Epidermal melanocyte (primary cell): ENCODE measurements around the gene UVSSA.
"Not testable (repeated sequence)": the region's sequence is repeated elsewhere in the genome, so short reads cannot be mapped to it uniquely, and the experiment has no call there.

ENCODE experiments used
- DNase-seq: peaks from one replicate; pipeline ENCODE4 v3.0.0; 2011; ENCODE audit warnings: low spot score; ENCODE audit not compliant: insufficient read length

UVSSA gene

DNA sequence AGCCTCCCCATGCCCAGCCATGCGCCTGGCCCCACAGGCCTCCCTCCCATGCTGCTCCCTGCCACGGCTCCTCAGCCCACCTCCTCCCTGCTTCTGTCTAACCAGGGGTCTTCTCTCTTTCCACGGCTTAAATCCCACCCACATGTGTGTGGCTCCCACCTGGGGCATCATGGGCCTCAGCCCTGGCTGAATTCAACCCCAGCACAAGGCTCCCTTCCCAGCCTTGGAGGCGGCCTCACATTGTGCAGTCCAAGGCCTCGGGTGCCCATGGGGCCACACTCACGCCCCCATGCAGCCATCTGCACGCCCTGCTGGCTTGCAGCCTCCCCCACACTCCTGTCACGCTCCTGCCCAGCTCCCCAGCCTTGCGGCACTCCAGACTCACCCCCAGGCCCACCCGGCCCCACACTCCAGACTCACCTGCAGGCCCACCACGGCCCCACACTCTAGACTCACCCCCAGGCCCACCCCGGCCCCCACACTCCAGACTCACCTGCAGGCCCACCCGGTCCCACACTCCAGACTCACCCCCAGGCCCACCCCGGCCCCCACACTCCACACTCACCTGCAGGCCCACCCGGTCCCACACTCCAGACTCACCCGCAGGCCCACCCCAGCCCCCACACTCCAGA lies 30.4 kb upstream of the UVSSA start:
- DNase-seq, result no peak

DNA sequence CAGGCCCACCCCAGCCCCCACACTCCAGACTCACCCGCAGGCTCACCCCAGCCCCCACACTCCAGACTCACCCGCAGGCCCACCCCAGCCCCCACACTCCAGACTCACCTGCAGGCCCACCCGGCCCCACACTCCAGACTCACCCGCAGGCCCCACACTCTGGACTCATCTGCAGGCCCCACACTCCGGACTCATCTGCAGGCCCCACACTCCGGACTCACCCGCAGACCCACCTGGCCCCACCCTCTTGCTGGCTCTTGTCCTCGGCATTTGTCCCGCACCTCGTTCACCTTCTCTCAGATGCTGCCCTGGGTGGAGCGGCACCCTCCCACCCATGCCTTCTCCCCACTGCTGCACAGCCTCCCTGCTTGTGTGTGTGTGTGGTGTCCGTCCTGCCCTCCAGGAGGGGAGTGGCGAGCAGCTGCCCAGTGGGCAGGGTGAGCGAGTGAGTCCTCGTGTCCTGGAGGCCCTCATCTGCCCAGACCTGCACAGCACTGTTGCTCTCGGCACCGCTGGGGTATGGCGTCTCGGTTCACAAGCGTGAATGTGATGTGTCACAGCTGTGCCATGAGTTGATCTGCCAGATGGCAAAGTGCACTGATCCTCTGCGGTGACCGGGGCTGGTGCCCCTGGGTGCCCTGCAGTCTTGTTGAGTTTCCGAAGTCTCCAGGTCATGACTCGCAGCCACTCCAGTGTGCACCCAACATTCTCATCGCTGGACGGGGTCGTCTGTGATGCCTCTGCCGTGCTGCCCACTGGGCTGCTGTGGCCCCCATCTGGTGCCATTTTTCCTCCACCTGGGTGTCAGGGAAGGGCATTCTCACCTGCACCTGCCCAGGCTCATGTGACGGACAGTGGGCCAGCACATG lies 29.6 kb upstream of the UVSSA start:
- no peak for DNase-seq

DNA sequence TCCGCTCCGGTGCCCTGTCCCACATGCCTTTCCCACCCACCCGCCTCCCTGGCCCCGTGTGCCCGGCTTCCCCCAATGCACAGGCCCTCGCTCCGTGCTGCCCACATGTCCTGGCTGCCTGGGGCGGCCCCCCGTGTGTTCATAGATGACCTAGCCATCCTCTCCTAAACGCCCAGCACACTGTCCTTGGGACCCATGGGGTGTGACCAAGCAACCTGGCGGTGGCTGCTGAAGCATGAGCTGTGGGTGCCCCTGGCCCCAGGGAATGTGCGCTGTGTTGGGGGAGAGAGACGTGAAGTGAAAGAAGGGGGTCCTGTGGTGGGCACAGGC lies 29.0 kb upstream of the UVSSA start:
- no peak for DNase-seq

DNA sequence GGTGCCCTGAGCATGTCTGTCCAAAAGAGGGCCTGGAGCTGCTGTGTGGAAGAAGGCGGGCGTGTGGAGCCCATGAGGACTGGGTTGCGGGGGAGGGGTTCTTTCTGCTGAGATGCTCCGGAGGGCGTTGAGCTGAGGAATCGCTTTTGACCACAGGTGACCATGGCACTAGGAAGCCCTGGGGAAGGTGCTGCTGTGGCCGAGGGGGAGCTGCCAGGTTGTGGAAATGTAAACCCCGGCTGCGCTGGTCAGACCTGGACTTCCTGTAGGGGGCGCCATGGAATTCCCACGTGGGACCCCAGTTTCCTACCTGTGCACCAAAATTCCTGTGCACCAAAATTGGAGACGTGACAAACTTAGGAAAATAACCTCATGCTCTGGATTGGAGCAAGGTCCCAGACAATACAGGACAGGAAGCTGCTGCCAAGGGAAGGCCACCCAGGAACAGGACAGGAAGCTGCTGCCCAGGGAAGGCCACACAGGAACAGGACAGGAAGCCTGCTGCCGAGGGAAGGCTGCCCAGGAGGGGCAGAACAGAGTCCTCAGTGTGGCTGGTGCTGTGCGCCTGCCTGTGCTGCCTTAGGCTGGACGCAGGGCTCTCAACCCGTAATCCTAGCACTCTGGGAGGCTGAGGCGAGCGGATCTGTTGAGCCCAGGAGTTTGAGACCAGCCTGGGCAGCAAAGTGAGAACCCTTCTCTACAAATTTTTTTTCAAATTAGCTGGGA lies 28.4 kb upstream of the UVSSA start:
- no peak for DNase-seq

DNA sequence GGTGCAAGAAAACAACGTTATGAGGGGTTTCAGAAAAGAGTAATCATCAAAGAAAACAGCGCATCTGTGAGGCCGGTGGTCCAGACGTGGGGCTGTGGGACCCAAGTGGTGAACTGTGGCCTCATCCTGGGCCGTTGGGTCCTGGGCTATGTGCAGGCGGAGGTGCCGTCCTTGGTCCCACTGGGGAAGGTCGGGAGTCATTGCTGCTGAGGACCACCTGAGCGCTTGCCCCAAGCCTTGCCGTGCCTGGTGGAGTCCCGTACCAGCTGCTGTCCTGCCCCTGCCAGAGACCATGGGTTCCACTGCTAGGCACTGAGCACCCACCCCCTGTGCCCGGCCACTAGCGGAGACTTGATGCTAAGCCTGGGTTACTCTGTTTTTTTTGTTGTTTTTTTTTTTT lies 25.5 kb upstream of the UVSSA start:
- DNase-seq, result no peak

DNA sequence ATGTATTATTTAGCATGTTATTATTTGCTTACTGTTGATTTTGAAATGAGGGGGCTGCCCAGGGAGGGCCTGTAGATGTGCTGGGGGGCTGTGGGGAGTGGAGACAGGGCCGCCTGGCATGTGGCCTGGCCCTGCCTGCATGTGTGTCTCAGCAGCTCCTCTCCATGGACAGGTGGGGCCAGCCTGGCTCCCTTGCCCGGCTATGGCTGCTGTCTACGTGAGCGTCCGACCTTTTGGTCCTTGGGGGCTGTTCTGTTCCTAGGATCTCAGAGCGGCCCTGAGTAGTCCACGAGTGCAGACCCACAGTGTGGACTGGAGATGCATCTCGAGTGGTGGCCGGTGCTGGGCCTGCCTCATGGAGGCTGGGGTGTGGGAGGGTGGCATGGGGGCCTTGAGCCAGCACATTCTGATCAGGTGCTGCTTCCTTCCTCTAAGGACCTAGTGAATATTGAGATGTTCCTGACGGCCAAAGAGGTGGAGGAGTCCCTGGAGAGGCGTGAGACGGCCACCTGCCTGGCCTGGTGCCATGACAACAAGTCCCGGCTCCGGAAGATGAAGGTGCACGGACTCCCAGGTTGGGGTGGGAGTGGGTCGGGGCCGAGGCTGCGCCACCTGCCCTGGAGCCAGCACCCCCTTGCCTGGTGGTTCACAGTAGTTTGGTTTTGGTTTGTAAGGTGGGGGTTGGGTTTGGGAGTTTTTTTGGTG lies 24.9 kb upstream of the UVSSA start:
- DNase-seq, result no peak

DNA sequence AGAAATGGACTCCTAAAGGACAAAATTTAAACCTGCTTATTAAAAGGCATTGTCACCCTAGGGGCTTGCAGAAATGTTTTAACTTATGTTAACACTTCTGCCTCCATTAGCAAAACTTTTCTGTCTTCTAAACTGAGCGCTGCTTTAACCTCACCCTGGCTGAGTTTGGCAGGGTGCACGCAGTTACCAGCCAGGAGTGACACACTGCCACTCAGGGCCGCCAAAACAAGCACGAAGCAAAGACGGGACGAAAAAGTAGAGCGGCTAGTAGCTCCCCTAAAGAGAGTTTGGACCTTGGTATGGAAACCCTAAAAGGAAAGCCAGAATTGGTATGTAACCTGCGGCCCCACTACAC lies 23.8 kb upstream of the UVSSA start:
- no peak for DNase-seq

DNA sequence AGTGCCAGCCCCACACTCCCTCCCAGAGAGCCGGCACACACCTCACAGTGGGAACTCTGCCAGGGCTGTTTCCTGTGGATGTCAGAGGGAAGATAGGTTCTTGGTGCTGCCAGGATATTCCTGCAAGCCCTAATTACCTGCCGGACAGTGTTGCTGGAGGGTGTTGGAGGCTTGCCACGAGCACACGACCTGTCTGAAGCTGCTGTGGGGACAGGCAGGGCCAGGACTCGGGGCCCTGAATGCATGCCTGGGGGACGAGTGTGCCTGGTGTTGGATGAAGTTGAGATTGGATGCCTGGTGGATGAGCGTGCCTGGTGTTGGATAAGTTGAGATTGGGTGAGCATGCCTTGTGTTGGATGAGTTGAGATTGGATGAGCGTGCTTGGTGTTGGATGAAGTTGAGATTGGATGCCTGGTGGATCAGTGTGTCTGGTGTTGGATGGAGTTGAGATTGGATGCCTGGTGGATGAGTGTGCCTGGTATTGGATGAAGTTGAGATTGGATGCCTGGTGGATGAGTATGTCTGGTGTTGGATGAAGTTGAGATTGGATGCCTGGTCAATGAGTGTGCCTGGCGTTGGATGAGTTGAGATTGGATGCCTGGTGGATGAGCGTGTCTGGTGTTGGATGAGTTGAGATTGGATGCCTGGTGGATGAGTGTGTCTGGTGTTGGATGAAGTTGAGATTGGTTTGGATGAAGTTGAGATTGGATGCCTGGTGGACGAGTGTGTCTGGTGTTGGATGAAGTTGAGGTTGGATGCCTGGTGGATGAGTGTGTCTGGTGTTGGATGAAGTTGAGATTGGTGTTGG lies 23.2 kb upstream of the UVSSA start:
- no peak for DNase-seq

DNA sequence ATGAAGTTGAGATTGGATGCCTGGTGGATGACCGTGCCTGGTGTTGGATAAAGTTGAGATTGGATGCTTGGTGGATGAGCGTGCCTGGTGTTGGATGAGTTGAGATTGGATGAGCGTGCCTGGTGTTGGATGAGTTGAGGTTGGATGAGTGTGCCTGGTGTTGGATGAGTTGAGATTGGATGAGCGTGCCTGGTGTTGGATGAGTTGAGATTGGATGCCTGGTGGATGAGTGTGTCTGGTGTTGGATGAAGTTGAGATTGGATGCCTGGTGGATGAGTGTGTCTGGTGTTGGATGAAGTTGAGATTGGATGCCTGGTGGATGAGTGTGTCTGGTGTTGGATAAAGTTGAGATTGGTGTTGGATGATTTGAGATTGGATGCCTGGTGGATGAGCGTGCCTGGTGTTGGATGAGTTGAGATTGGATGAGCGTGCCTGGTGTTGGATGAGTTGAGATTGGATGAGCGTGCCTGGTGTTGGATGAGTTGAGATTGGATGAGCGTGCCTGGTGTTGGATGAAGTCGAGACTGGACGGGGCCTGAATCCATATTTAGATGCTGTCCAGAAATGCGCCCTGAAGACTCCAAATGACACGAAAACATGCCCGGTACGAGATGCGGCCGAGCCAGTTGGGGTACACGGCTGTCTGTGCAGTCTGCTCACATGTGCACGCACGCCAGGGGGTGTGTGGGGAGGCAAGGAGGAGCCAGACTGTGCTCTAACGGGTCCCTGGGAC lies 22.4 kb upstream of the UVSSA start:
- DNase-seq, result not testable (repeated sequence)

DNA sequence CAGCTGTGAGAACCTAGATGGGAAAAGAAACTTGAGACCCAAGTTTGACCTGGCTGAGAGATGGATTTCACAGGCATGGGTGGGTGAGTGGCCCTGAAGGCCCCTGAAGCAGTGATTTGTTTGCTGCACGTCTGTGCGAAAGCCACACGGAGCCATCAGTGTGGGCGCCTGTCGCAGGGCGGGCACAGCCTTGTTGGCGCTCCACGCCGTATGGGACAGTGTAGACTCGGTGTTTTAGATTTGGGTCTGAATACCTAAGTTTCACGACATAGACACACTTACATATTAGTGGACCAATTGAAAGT lies 21.9 kb upstream of the UVSSA start:
- no peak for DNase-seq

DNA sequence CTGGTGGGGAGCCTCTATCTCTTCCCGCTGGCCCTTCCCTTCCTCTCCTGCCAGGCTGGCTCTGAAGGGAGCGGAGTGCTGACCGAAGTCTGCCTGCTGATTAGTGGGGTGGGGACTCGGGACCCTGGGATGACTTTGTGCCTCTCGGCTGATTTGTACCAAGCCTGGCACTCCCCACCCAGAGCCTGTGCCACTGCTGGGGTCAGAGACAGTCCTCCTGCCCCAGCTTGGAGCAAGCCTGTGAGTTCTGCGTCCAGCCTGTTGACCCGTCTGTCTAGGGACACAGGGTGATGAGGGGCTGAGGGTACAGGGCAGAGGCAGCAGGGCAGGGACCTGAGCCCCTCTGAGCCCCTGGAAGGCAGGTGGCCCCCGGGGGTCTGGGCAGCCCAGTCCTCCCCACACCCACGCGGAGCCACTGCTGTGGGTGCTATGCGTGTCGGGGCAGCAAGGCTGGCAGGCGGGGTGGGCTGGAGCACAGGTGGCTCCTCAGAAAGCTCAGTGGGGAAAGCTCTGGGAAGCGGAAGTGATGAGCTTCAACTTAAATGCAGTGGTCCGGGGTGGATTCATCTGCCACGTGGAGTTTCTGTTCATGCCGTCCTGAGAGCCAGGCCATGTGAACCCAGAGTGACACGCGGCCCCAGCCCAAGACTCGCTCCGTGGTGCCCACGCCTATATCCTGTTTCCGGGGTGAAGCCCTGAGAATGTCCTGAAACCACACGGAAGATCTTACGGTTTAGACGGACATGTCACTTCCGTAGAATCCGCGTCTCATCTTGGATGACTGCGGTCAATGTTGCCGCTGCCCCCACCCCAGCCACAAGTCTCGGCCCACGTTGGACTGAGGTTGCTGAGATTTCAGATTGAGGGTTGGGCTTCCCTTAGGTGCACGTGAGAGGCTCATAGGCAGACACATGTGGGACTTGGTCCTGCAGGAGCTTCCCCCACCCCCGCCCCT lies 21.1 kb upstream of the UVSSA start:
- no peak for DNase-seq

DNA sequence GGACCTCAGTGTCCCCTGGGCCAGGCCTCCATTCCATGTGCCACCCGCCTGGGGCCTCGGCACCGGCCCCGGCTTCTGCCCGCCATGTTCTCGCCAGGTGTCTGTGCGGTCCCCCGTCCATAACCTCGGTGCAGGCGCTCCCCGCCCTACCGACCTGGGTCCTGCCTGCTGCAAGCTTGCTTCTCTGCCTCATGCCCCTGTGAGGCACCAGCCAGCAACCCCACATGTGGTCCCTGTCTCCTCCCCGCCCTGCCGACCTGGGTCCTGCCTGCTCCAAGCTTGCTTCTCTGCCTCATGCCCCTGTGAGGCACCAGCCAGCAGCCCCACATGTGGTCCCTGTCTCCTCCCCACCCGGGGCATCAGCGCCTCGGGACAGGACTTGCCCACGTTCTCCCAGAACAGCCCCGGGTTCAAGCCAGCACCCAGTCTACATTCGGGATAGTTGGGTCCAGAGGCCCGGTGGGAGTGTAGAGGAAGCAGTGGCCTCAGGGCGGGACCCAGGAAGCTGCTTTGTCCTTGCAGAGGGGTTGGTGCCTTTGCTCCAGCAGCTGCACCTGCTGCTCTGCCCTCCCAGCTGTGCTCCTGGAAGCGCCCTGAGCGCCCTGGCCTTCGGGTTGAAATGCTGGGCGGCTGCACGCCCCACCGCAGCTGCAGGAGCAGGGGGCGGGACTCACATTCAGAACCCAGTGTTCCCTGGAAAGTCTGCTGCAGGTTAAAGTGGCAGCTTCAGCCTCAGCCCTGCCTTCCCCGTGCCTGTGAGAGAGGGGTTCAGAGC lies 20.1 kb upstream of the UVSSA start:
- no peak for DNase-seq

DNA sequence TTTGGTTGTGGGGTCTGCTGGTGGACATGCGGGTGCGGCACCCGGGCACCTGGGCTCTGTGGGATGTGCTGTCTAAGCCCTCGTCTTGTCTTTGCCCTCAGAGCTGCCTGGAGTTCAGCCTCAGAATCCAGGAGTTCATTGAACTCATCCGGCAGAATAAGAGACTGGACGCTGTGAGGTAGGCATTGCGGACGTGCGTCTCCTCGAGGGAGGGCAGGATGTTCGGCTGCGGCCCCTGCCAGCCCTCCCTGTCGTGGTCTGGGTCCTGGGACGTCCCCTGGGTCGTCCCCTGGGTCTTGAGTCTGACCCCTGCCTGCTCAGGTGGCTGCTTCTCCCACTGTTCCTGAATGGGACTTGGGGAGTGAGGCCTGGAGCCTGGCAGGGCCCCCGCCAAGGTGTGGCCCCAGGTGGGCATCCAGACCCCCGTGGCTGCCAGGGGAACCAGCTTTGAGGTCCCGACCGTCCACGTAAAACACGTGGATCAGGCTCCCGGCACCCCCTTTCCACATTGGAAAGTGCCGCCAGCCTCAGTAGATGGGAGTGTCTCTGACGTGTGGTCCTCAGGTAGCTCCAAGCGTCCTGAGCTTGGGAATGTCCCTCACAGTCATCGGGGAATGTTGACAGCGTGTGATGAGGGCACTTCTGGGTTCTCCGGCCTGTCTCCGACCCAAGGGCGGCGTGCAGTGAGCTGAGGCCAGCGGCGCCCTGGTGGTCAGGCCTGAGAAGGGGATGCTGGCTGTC lies 19.3 kb upstream of the UVSSA start:
- DNase-seq, result no peak

DNA sequence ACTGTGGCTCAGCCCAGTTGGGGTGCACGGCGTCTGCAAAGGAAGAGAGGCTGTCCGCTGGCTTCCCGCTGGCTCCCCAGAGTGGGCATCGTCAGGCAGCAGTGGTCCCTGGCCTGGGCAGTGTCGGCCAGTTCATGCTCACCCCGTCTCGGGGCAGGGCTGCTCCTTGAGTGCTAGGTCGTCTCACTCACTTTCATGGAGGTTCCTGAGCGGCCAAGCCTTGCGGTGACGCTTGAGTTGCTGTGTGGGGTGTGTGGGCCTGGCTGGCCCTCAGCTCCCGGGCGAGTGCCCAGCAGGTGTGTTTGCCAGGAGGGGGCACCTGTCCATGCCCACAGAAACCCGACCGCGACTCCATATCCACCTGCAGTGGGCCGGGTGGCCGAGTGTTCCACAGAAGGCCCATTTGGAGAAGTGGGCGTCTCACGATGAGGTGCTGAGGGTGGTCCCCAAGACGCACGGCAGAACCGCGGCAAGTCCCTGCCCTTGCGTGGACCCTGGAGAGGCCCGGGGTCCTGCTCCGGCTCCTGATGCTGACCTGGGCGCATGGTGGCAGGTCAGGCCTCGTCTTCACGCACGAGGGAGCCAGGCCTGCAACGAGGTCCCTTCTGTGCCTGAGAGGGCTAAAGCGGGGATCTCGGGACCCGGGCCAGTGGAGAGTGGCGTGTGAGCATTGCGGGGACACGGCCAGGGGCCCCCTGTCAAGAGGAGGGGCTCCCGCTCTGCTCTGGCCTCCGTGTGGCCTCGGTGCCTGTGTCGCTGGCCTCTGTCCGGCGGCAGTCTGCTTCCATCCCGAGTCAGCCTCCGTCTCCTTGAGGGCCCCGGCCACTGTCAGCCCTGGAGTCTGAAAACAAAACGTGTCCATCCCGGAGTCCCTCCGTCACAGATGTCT lies 18.5 kb upstream of the UVSSA start:
- DNase-seq, result no peak

DNA sequence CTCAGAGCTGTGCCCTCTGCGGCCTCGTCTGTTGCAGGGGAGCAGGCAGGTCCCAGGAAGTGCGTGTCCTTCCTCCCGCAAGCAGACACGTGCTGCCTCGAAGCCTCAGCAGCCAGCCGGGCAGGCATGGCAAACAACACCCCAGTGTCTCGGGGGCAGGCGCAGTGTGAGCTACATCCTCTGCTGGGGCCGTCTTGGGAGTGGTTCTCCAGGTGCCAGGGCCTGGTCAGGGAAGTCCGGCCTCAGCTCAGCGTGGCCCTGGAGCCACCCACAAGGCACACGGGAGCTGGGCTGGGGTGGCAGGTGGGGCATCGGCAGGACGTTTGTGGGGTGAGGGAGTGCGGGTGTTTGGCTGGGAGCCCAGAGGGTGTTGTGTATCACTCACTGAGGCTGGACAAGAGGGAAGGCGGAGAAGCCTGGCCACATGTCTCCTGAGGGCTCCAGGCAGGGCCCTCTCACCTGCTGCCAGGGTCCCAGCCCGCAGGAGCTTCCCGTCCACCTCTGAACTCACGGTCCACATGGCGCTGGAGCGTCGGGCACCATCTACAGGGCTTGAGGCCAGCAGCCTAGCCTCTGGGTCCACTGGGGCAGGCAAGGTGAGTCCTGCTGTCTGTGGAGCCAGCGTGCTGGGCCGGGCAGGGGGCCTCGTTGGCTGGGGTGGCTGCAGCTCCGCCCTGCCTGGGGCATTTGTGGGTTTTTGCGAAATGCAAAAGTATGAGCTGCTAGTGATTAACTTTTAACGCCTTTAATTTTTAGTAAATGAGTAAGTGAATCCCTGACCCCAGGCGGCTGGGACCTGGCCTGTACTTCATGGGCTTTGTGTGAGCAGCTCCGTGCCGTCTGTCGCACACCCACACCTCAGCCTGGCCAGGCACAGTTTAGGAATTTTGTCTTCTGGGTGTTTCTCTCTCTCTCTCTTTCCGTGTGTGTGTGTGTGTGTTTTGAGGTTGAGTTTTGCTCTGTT lies 17.3 kb upstream of the UVSSA start:
- DNase-seq, result no peak
